Measurements from ENCODE around the gene SLC47A2. TPM values are rescaled to one million over a fixed set of nuclear protein-coding genes. Genes with fewer than 3 reads are reported as not detected.

Gene SLC47A2
- total and polyA plus RNA-seq, 2 experiments from 2014 or later, result not detected

- no peak for TF ChIP-seq ZNF462 (CRISPR knock-in tag; IDR thresholded peaks at IDR 0.05)
- TF ChIP-seq EZH2phosphoT487 (IDR thresholded peaks at IDR 0.05; ENCODE audit: unreplicated experiment), result no peak
- no peak for TF ChIP-seq POLR2AphosphoS5 (IDR thresholded peaks at IDR 0.05; ENCODE audit: low read depth)
- no peak for TF ChIP-seq ZNF114 (CRISPR knock-in tag; IDR thresholded peaks at IDR 0.05)
- TF ChIP-seq STAT1 (IDR thresholded peaks at IDR 0.05; ENCODE audit: unreplicated experiment), result no peak
These were observed 23.1 kb upstream of the SLC47A2 start (continued) for GRCh38 chr17:19739241-19740201.

- H3K27ac Mint-ChIP-seq, result no peak overlapping the region
- Histone ChIP-seq H3K9me2 (ENCODE audit: insufficient read depth) (no peaks in the 10 kb centered on the region), H3K36me3 (ENCODE audit: insufficient read depth) (no peaks in the 10 kb centered on the region), H3K27me3 (ENCODE audit: insufficient read depth) (no peaks in the 10 kb centered on the region), H3F3A (replicated peaks; ENCODE audit: low read depth) (no peaks in the 10 kb centered on the region), H2AFZ (no peak overlapping the region), H4K20me1 (replicated peaks; ENCODE audit: insufficient read depth) (no peaks in the 10 kb centered on the region), H3K4me1 (ENCODE audit: insufficient read depth) (no peaks in the 10 kb centered on the region), H3K4me3 (no peak overlapping the region), H3K79me2 (replicated peaks; ENCODE audit: insufficient read depth) (no peaks in the 10 kb centered on the region), H3K4me2 (no peak overlapping the region), H3K27ac (ENCODE audit: low read depth) (no peak overlapping the region)
- no peaks in the 10 kb centered on the region for H3K36me3 Mint-ChIP-seq (ENCODE audit: low read depth)
- DNase-seq (ENCODE audit: low spot score) (no peak), ATAC-seq (no peak)
- peaks cover 5% of the 10 kb centered on the region for H3K27me3 Mint-ChIP-seq (ENCODE audit: insufficient read depth, low read depth, poor library complexity)
- no peak overlapping the region for H3K4me3 Mint-ChIP-seq
- no peaks in the 10 kb centered on the region for H3K4me1 Mint-ChIP-seq
- no peaks in the 10 kb centered on the region; the same call in 2 of the 3 replicates for H3K9me3 Mint-ChIP-seq
- TF ChIP-seq ETS1 (IDR thresholded peaks at IDR 0.05), result no peak
- TF ChIP-seq ZNF114 (CRISPR knock-in tag; IDR thresholded peaks at IDR 0.05), result no peak
- no peak for TF ChIP-seq ZNF331 (CRISPR knock-in tag; IDR thresholded peaks at IDR 0.05; ENCODE audit: low read depth)
- TF ChIP-seq EZH2 (IDR thresholded peaks at IDR 0.05; ENCODE audit: low read depth, unreplicated experiment), result no peak
- no peak for TF ChIP-seq STAT1 (IDR thresholded peaks at IDR 0.05; ENCODE audit: unreplicated experiment)
- TF ChIP-seq REST (IDR thresholded peaks at IDR 0.05; ENCODE audit: unreplicated experiment), result no peak
- no peak for TF ChIP-seq NANOG (IDR thresholded peaks at IDR 0.05; ENCODE audit: borderline replicate concordance)
- no peak for TF ChIP-seq POLR2AphosphoS5 (IDR thresholded peaks at IDR 0.05; ENCODE audit: low read depth)
These were observed 22.4 kb upstream of the SLC47A2 start for GRCh38 chr17:19738757-19739156.
